ENCODE results near the gene GADL1.

DNA sequence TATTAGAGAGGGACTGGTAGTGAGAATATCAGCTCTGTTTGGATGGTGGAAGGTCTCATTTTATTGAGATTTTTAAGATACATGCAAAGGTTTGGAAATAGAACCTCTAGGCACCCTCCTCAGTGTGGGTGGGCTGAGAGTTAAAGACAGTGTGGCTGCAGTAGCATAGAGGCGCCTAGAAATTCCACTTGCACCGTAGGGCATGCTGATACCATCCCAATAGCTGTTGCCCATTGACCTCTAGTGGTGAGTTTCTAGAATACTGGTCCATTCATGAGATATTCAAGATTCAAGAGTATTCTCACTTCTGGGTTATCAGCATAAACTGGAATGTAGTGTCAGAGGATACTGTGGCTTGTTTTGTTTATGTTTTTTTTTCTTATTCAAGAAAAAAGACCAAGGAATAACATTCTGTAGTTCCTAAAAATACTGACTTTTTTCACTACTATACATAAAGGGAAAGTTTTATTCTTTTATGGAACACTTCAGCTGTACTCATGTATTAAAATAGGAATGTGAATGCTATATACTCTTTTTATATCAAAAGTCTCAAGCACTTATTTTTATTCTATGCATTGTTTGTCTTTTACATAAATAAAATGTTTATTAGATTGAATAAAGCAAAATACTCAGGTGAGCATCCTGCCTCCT, 200.9 kb downstream of the GADL1 start:
- TF ChIP-seq, protein P1, sequence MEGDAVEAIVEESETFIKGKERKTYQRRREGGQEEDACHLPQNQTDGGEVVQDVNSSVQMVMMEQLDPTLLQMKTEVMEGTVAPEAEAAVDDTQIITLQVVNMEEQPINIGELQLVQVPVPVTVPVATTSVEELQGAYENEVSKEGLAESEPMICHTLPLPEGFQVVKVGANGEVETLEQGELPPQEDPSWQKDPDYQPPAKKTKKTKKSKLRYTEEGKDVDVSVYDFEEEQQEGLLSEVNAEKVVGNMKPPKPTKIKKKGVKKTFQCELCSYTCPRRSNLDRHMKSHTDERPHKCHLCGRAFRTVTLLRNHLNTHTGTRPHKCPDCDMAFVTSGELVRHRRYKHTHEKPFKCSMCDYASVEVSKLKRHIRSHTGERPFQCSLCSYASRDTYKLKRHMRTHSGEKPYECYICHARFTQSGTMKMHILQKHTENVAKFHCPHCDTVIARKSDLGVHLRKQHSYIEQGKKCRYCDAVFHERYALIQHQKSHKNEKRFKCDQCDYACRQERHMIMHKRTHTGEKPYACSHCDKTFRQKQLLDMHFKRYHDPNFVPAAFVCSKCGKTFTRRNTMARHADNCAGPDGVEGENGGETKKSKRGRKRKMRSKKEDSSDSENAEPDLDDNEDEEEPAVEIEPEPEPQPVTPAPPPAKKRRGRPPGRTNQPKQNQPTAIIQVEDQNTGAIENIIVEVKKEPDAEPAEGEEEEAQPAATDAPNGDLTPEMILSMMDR (IDR thresholded peaks at IDR 0.05), result peak; percentile 64 to 89 (median 78)
- no peak for TF ChIP-seq POLR2A (IDR thresholded peaks at IDR 0.05)
